ENCODE results near the gene TUBGCP6.

GRCh38 chr22:50188356-50188755 lies 56.5 kb downstream of the TUBGCP6 start:
- TF ChIP-seq POLR2A (IDR thresholded peaks at IDR 0.05) (no peak), CTCF (IDR thresholded peaks at IDR 0.05 in 4 of 5, conservative IDR thresholded peaks at IDR 0.05 in 1 of 5) (no peak)

Measured in gastrocnemius medialis (tissue), 4 donors.